Activated T-cell treated with anti-CD3 and anti-CD28 coated beads, Interleukin-2, amount 50 U/mL, for 48 hours (primary cell): Measurements from ENCODE around the gene SEMG1.

Source experiments
- DNase-seq, 2 experiments: peaks; one replicate each; pipeline ENCODE4 v3.0.0-alpha.2; 2020

Gene SEMG1, protein sequence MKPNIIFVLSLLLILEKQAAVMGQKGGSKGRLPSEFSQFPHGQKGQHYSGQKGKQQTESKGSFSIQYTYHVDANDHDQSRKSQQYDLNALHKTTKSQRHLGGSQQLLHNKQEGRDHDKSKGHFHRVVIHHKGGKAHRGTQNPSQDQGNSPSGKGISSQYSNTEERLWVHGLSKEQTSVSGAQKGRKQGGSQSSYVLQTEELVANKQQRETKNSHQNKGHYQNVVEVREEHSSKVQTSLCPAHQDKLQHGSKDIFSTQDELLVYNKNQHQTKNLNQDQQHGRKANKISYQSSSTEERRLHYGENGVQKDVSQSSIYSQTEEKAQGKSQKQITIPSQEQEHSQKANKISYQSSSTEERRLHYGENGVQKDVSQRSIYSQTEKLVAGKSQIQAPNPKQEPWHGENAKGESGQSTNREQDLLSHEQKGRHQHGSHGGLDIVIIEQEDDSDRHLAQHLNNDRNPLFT

DNA sequence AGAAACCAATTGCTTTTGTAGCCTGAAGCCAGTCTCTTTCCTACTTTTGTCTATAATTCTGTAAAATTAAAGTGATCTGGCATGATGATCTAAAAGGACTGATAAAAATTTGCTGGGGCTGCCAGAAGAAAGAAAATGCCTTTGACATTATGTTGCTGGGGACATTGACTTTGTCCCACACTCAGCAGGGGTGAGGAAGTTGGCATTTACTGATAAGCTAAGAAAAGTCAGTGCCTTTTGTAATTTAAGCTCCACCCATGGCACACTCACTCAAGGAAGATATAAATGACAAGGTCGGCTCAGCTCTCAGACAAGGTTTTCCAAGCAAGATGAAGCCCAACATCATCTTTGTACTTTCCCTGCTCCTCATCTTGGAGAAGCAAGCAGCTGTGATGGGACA lies at the start of gene SEMG1:
SEMG1 (plus strand) TSS at position 309 of the 400 bp plus-strand sequence; CDS start at position 330, 21 bp downstream.
- no peak for DNase-seq

DNA sequence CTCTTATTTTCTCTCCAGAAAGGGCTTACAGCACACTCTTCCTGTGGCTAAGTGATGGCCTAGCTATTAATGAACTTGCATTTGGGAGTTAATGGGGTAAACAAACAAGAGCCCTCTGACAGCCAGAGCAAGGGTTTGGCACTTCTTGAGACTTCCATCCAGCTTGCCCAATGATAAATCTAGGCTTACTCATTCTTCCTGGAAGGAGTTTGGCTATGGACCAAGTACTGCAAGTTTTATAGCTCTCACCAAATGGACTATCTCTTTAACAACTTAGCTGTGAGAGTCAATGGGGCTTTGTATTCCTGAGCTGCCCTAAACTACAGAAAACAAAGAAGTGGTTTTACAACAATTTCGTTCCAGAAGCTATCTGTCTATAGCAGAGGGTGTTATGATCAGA lies 48.9 kb upstream of the SEMG1 start:
- DNase-seq = no peak

DNA sequence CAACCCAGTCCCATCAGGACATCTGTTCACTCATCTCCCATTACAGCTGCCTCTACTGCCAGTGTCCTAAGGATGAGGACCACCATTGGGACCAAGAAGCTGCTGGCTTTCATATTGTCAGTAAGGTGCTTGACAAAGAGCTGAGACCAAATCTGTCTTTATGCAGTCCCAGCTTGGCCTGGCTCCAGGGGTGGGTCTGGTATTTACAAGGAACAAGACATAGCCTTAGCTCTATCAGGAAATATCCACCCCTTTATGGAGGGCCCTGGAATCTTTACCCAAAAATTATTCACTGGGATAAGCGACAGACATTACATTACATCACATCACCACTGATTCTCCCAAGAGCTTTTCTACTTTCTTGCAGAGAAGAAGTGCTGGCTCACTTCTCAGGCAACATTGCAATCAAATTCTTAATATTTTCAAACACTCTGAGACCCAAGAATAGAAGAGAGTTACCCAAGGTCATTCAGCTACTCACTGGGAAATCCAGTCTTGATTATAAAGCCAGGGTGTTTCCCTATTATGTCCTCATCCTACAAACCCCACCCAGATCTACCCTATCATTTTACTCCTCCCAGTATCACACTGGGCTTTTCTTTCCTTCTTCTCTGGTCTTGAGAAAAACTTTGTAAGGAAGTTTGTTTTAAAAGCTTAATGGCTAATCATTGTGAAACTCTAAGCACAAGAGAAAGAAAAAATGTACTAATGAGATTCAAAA lies 43.6 kb upstream of the SEMG1 start:
- no peak for DNase-seq

DNA sequence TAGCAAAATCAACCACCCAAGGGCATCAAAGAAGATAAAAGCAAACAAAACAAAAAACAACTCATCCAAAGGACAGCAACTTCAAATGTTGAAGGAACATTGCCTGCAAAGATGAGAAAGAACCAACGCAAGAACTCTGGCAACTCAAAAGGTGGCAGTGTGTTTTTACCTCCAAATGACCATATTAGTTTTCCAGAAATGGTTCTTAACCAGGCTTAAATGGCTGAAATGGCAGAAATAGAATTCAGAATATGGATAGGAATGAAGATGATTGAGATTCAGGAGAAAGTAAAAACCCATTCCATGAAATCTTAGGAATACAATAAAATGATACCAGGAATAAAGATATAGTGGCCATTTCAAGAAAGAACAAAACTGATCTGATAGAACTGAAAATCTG lies 41.9 kb upstream of the SEMG1 start:
- no peak for DNase-seq

DNA sequence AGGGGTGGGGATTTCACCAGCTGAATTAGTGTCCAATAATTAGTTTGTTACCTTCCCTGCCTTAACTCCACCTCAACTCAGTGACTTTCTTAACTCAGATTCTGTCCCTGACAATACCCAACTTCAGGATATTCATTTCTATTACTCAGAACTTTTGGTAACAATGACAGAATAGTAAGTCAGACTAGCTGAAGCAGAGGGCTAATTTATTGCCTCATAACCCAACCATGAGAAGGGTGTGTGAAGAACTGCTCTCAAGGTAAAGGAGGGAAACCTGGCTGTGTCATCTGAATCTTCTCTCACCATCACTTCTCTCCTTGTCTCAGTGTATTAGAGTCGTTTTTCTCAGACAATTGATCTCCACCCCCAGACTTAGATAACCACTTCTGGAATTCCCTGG lies 33.3 kb upstream of the SEMG1 start:
- no peak for DNase-seq

DNA sequence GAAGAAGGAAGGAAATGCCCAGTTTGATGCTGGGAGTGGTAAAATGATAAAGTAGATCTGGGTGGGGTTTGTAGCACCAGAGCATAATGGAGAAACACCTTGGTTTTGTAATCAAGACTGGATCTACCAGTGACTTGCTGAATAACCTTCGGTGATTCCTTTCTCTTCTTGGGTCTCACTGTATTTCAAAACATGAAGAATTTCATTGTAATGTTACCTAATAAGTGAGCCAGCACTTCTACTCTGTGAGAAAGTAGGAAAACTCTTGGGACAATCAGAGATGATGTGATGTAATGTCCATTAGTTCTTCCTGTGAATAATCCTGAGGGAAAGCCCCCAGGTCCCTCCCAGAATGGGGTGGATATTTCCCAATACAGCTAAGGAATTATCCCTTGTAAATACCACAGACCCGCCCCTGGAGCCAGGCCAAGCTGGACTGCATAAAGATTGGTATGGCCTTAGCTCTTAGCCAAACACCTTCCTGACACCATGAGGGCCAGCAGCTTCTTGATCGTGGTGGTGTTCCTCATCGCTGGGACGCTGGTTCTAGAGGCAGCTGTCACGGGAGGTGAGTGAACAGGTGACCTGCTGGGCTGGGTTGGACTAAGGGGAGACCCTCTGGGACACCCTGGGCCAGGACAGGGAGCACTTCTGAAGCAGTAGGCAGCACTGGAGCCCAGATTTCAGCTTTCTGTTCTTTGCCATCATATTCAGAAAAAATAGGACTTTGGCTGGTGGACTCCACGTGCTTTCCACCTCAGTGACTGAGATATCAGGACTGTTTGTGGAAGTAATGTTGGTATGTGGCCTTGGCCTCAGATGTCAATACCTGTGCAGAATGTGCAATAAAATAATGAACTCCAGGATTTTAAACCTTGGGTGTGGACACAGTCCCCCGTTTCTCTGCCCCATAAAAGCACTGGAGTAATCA lies 32.1 kb upstream of the SEMG1 start, which contains the start of gene PI3:
PI3 (plus strand) TSS at position 469 of the 931 bp plus-strand sequence; CDS start at position 490, 21 bp downstream.
- DNase-seq = no peak

DNA sequence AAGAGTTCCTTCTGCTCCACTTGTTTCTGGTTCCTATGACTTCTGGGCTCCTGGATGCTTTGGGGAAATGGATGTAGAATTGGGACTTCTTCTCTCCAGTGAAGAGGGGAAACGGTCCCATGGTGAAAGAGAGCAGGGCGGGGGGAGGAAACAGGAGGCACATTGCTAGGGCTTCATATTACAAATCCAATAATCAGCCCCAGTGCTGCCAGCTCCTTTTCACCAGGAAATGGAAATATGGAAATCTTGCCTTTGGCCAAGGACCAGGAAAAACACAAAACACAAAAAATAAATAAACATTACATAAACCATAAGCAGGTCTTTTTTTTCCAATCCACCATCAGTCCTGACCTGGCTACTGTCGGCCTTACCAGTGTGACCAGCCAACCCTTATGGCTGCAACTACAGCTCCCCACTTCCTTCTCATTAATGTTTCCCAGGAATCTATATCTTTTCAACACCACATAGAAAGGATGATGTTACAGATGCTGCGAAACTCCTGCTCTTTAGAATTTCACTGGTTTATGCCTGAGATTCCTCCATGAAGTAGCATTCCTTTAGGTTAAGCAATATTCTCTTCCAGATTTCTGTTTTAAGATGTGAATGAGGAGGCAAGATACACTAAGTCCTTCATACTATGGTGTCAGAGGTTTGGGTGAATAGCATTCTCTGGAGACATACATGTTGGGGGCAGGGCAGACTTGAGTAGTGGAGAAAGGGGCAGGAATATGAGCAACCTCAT lies 30.1 kb upstream of the SEMG1 start:
- DNase-seq = no peak

DNA sequence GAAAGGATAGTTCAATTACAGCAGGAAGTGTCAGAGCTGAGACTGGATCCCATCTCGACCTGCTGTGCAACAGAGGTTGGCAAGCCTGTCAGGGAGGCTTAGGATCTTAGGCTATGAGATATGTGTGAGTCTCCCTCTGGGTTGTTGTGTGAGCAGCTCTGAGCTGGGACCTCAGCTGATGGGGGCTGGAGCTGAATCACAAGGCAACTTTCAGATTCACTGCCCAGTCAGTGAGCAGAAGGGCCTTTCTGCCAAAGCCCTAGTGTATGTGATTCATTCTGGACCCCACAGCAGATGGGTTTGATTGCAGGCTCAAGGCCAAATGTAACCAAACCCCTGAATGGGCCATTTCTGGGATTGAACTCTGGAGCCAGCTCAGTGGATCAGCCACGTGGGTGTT lies 27.7 kb upstream of the SEMG1 start:
- DNase-seq = no peak

DNA sequence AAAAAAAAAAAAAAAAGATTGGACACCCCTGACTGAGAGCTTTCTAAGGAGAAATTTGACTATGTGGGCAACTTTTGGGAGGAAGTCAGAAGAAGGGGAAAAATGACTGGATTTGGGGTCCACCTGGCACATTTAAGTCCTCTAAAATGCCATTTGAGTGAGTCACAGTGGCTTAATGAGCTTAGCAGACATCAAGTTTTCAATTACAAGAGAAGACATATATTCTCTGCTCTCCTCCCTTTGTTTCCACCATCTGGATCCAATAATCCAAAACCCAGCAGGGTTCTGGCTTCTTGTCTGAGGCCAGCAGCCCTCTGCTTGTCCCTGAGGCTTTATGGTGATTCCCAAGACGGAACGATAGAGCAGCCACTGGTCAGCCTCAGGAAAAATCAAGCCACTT lies 25.2 kb upstream of the SEMG1 start:
- no peak for DNase-seq

DNA sequence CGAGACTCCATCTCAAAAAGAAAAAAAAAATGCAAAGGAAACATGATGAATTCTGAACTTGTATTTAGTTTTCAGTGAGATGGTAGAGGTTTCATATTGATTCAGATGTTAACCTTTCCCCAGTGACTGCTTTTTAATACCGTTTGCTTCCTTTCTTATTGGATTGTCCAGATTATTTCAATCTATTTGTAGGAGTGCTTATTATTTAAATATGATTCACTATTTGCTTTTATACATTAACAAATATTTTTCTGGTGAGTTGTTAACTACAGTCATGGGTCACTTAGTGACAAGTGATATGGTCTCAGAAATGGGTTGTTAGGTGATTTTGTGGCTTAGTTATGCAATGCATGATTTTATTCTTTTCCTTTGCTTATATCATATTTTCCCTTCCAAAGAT lies 23.7 kb upstream of the SEMG1 start:
- DNase-seq = no peak

DNA sequence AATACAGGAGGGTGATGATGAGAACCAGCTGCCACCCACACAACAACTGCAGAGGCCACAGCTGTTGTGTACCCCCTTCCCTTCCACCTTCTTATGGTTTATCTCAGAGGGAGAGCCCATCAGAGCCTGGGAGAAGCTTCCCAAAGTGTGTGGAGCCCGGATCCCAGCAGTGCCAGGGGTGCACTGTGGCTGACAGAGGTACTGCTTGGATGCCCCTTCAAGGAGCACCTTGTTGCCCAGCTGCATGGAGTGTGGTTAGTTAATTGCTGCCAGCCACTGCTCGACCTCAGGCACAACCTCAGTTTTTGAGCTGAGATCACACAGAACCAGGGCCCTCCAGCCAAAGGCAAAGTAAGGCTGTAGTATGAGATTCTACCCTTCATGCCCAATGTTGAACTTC lies 19.1 kb upstream of the SEMG1 start:
- DNase-seq = no peak

DNA sequence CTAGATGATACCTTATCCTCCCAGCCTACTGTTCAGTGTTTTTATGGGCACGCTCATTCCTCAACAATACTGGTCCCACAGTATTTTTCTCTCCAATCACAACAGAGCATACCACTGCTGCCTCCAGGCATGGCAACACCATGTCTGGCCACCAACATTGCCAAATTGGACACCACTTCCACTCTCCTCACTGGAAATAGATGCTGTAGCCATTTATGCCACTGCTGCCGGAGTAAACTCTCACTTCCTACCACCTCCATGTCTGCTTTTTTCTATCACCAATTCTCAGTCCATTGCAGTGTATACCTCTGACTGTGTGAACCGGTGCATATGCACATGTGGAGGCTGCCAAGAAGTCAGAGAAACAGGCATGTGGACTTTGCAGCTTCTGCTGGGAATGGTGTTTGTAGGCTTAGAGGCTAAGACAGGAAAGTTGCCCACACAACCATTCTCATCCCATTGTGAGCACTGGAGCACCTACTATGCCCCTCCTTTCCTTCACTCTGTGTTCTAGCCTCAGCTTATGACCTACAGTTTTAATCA lies 17.7 kb upstream of the SEMG1 start:
- no peak for DNase-seq

DNA sequence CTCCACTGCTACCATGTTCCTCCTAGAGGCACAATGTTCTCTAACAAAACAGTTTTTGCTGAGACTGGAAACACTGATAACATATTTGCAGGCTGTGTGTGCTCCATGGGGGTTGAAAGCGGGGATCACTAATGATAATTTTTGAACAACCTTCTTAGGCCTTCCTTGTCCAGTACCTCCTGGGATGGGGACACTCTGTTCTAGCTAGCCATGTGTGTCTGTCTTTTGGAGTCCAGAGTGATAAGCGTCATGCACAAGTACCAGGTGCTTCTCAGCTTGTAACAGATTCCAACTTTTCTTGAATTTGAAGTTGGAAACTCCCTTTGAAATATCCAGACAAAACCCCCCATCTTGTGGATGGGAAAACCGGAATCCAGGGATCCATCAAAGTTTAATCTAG lies 17.0 kb upstream of the SEMG1 start:
- DNase-seq = no peak

DNA sequence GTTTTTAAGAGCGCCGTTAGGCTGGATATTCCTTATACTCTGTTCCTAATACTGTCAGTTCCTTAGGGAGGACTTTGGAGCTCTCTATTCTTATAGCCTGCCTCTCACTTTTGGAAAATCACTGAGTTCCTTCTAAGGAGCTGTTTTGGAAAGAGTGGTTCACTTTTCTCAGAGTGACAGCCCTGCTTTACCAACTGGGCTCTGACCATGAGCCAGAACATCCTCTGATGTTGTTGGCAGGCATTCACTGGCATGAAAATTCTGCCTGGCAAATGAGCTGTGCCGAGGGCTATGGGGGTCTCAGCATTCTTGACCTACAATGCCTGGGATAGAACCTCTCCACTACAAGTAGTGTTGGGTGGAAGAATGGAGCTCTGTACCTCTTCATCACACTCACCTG lies 14.9 kb upstream of the SEMG1 start:
- DNase-seq = no peak

DNA sequence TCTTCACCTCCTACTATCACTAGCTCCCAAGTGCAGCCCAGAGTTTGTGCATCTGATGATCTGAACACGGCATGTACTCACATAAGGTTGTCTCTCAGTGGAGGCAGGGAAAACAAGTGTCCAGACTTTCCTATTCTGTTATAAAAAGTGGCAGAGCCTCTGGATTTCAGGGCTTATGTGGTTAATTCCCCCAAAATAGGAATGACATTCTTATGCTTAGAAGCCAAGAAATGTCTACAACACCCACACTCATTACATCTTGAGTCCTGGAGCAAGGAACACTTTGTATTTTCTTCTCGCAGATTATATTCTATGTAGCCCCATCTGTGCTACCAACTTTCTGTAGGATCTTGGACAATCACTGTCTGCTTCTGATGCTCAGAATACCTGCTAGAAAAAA lies 13.5 kb upstream of the SEMG1 start:
- DNase-seq = no peak

DNA sequence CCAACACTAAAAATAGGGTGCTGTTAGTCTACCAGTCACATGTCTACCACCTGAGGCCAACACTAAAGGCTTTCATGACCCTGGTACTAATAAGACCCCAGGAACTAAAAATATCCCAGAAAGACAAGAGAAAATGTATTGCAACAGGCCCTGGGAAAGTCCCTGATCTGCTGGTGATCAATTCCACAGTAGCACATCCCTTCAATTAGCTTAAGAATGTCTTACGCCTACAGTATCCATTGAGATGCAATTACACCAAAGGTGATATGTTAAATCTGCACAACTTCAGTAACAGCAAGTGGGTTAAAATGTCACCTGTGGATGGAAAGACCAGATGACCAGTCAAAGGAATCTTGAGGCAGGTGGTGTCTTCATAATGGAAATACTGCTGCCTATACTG lies 3.1 kb downstream of the SEMG1 start:
- DNase-seq = no peak

DNA sequence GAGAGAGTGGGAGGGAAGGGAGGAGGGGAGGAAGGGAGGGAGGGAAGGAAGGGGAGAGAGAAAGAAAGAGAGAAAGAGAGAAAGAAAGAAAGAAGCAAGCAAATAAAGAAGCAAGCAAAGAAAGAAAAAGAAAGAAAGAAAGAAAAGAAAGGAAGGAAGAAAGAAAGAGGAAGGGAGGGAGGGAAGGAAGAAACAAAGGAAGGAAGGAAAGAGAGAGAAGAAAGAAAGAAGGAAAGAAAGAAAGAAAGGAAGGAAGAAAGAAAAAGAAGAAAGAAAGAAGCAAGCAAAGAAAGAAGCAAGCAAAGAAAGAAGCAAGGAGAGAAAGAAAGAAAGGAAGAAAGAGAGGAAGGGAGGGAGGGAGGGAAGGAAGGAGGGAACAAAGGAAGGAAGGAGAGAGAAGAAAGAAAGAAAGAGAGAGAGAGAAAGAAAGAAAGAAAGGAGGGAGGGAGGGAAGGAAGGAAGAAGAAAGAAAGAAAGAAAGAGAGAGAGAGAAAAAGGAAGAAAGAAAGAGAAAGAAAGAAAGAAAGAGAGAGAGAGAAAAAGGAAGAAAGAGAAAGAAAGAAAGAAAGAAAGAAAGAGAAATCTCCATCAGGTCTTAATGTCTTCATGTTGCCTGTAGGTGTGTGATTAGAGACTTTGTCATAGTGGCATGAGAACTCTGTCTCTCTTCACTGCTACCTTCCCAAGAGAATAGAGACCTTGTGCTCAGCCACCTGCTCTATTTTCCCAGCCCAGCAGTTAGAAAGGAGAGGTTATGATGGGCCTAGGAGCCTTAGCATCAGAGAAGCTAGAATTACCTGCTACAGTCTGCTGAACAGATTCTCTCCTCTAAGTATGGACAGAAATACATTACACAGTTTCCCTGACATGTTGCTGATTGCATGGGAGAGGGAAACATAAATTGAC lies 5.0 kb downstream of the SEMG1 start:
- no peak for DNase-seq

DNA sequence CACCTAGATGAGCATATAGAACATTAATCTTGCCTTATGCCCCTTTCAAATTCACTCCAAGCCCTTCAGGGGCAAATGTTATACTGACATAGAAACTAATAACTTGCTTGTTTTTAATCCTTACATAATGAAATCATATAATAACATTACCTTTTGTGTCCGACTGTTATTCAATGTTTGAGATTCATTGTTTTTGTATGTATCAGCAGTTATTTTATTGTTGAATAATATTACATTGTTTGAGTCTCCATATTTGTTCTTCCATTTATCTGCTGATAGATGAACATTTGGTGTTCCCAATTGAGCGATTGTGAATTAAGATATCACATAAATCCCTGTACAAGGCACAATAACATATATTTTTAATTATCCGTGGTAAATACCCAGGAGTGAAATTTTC lies 6.0 kb downstream of the SEMG1 start:
- DNase-seq = no peak

DNA sequence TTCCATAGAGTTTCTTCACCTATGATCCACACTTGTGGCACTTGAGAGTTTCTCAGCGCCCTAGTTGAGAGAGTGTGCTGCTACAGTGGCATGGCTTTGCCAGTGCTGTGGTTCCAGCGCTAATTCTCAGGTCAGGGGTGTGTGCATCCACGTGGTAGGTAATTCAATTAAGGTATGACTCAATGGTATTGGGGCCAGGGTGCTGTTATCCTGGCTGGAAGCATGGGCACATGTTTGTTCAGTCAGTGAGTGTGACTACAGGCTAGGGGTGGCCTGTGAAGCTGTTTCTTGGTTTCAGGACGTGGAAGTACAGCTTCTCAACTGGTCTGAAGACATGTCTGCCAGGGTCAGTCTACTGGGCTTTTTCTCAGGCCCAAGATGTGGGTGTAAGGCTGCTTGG lies 11.3 kb downstream of the SEMG1 start:
- DNase-seq = no peak

DNA sequence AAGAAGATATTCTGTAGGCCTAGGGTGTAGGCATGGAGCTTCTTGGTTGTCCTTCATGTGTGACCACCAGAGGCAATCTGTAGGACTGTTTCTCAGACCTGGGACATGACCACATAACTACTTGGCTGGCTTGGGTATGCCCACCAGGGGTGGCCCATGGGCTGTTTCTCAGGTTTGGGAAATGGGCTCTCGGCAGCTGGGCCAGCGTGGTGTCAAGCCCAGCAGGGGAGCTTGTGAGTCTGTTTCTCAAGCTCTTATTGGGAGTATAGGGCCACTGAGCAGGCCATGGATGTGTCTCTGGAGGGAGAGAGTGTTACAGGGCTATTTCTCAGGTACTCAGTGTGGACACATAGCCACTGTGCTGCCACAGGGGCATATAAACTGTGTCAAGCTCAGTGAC lies 11.8 kb downstream of the SEMG1 start:
- no peak for DNase-seq

DNA sequence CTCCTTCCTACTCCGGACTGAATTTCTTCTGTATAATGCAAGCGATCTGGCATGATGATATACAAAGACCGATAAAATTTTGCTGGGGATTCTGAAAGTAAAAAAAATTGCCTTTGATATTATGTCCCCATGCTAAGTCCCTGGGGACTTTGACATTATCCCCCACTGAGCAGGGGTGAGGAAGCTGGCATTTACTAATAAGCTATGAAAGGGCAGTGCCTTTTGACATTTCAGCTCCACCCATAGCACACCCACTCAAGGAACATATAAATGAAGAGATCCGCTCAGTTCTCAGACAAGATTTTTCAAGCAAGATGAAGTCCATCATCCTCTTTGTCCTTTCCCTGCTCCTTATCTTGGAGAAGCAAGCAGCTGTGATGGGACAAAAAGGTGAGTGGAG lies 14.2 kb downstream of the SEMG1 start, which contains the start of gene SEMG2:
SEMG2 (plus strand) TSS at position 298 of the 400 bp plus-strand sequence; CDS start at position 315, 17 bp downstream.
- no peak for DNase-seq
